GM23338 (cell line): ENCODE results near the gene CRTC1. TPM values are rescaled to one million over a fixed set of nuclear protein-coding genes. Genes with fewer than 3 reads are reported as not detected.

Source experiments
- ATAC-seq: fragments of 200-7000 bp; cut with Tn5 transposase; 3 replicates; pipeline ENCODE4 v1.9.1; 2020
- DNase-seq: peaks from one replicate; pipeline ENCODE4 v3.0.0-alpha.2; 2015; ENCODE audit warnings: low spot score
- H2AFZ ChIP-seq: fragments of 200-600 bp; sonication (generic); 2 replicates; pipeline ENCODE4 v1.8.0; 2016; ENCODE audit warnings: antibody characterized with exemption, mild to moderate bottlenecking, moderate library complexity
- H3F3A ChIP-seq: fragments of 200-600 bp; sonication (generic); replicated peaks from 2 replicates; pipeline ENCODE4 v1.8.0; 2017; ENCODE audit warnings: antibody characterized with exemption, mixed run types, low read depth
- H3K27ac ChIP-seq: fragments of 200-600 bp; sonication (generic); 2 replicates; pipeline ENCODE4 v1.6.1; 2016; ENCODE audit warnings: low read depth
- H3K27me3 ChIP-seq: fragments of 200-600 bp; sonication (generic); 2 replicates; pipeline ENCODE4 v1.8.0; 2016; ENCODE audit warnings: mild to moderate bottlenecking, mixed run types, moderate library complexity; ENCODE audit not compliant: insufficient read depth
- H3K36me3 ChIP-seq: fragments of 200-600 bp; sonication (generic); 2 replicates; pipeline ENCODE4 v1.8.0; 2016; ENCODE audit warnings: mild to moderate bottlenecking; ENCODE audit not compliant: insufficient read depth
- H3K4me1 ChIP-seq: fragments of 200-600 bp; sonication (generic); 2 replicates; pipeline ENCODE4 v1.8.0; 2016; ENCODE audit warnings: mild to moderate bottlenecking, moderate library complexity; ENCODE audit not compliant: insufficient read depth
- H3K4me2 ChIP-seq: fragments of 200-600 bp; sonication (generic); 2 replicates; pipeline ENCODE4 v1.7.1; 2017; ENCODE audit warnings: mixed run types
- H3K4me3 ChIP-seq: fragments of 200-600 bp; sonication (generic); 2 replicates; pipeline ENCODE4 v1.6.1; 2016; ENCODE audit warnings: mixed run types
- H3K79me2 ChIP-seq: fragments of 200-600 bp; sonication (generic); replicated peaks from 2 replicates; pipeline ENCODE4 v1.8.0; 2017; ENCODE audit warnings: mild to moderate bottlenecking; ENCODE audit not compliant: insufficient read depth
- H3K9me2 ChIP-seq: fragments of 200-600 bp; sonication (generic); 2 replicates; pipeline ENCODE4 v1.8.0; 2017; ENCODE audit not compliant: insufficient read depth
- H4K20me1 ChIP-seq: fragments of 200-600 bp; sonication (generic); replicated peaks from 2 replicates; pipeline ENCODE4 v1.8.0; 2017; ENCODE audit warnings: mild to moderate bottlenecking; ENCODE audit not compliant: insufficient read depth
- H3K27ac Mint-ChIP-seq: 2 replicates; pipeline ENCODE4 v1.8.0; 2020; ENCODE audit warnings: inconsistent platforms, mild to moderate bottlenecking, moderate library complexity, mixed read lengths
- H3K27me3 Mint-ChIP-seq: 3 replicates; pipeline ENCODE4 v1.8.0; 2022; ENCODE audit warnings: low read depth, mild to moderate bottlenecking, moderate library complexity, mixed read lengths, inconsistent platforms; ENCODE audit not compliant: insufficient read depth, poor library complexity
- H3K36me3 Mint-ChIP-seq: 3 replicates; pipeline ENCODE4 v1.8.0; 2021; ENCODE audit warnings: low read depth, mild to moderate bottlenecking, inconsistent platforms, moderate library complexity, mixed read lengths
- H3K4me1 Mint-ChIP-seq: 3 replicates; pipeline ENCODE4 v1.8.0; 2020; ENCODE audit warnings: mild to moderate bottlenecking, inconsistent platforms, mixed read lengths
- H3K4me3 Mint-ChIP-seq: 3 replicates; pipeline ENCODE4 v1.8.0; 2021; ENCODE audit warnings: moderate library complexity, mild to moderate bottlenecking, inconsistent platforms, mixed read lengths
- H3K9me3 Mint-ChIP-seq: 3 replicates; pipeline ENCODE4 v1.8.0; 2020; ENCODE audit warnings: moderate library complexity, mild to moderate bottlenecking, inconsistent platforms, mixed read lengths
- CREB1 ChIP-seq: fragments of 250-450 bp; sonication (Bioruptor Pico); IDR thresholded peaks from 2 replicates; pipeline ENCODE4 v1.5.0; 2020; ENCODE audit warnings: low read depth, mild to moderate bottlenecking, moderate library complexity
- EZH2 ChIP-seq: fragments of 200-600 bp; sonication (generic); IDR thresholded peaks from one replicate; pipeline ENCODE4 v1.8.0; 2017; ENCODE audit warnings: antibody characterized with exemption, mild to moderate bottlenecking, low read depth; ENCODE audit not compliant: unreplicated experiment
- EZH2phosphoT487 ChIP-seq: fragments of 200-600 bp; sonication (generic); IDR thresholded peaks from one replicate; pipeline ENCODE4 v1.8.1; 2018; ENCODE audit warnings: antibody characterized with exemption; ENCODE audit not compliant: unreplicated experiment
- JUNB ChIP-seq: IDR thresholded peaks from one replicate; pipeline ENCODE4 v1.6.1; 2016; ENCODE audit warnings: antibody characterized with exemption; ENCODE audit not compliant: unreplicated experiment
- NANOG ChIP-seq: IDR thresholded peaks from 2 replicates; pipeline ENCODE4 v1.6.1; 2016; ENCODE audit warnings: antibody characterized with exemption, borderline replicate concordance
- POLR2AphosphoS5 ChIP-seq: IDR thresholded peaks from 2 replicates; pipeline ENCODE4 v1.6.1; 2016; ENCODE audit warnings: antibody characterized with exemption, low read depth
- STAT1 ChIP-seq: IDR thresholded peaks from one replicate; pipeline ENCODE4 v1.6.1; 2016; ENCODE audit warnings: antibody characterized with exemption; ENCODE audit not compliant: unreplicated experiment
- ZNF114 ChIP-seq: fragments of 250-450 bp; sonication (Bioruptor Pico); IDR thresholded peaks from 2 replicates; pipeline ENCODE4 v1.5.0; 2020; ENCODE audit warnings: mild to moderate bottlenecking, moderate library complexity
- ZNF331 ChIP-seq: fragments of 250-450 bp; sonication (Bioruptor Pico); IDR thresholded peaks from 2 replicates; pipeline ENCODE4 v1.5.0; 2020; ENCODE audit warnings: low read depth, mild to moderate bottlenecking, moderate library complexity
- polyA plus RNA-seq: library from polyadenylated mRNA; unstranded; fragments of >200 nt; fragmentation: Nextera tagmentation; extraction: Ambion mirVana; gene quantifications from 2 replicates; pipeline ENCODE4 v1.2.1, GENCODE V29; 2016
- total RNA-seq: library from RNA; depleted of rRNA; stranded (reverse); fragments of >200 nt; shearing (Covaris generic); gene quantifications from 2 replicates; pipeline ENCODE4 v1.2.3, GENCODE V29; 2014
- TF ChIP-seq, protein P1 (sequence below): IDR thresholded peaks from one replicate; pipeline ENCODE4 v1.6.1; 2018; ENCODE audit warnings: antibody characterized with exemption; ENCODE audit not compliant: unreplicated experiment
- TF ChIP-seq, protein P2 (sequence below): IDR thresholded peaks from 2 replicates; pipeline ENCODE4 v1.6.1; 2016; ENCODE audit warnings: antibody characterized with exemption
- TF ChIP-seq, protein P3 (sequence below), 2 experiments: fragments of 200-600 bp in 1 of 2; sonication (generic) in 1 of 2; conservative IDR thresholded peaks; 2 replicates each; pipeline versions ENCODE4 v1.5.1 to v1.6.1; 2016 to 2017; ENCODE audit warnings: antibody characterized with exemption in 2 of 2, low read depth in 2 of 2, mild to moderate bottlenecking in 2 of 2, moderate library complexity in 1 of 2
- TF ChIP-seq, protein P4 (sequence below): fragments of 250-450 bp; sonication (Bioruptor Pico); IDR thresholded peaks from 2 replicates; pipeline ENCODE4 v1.5.0; 2020; ENCODE audit warnings: mild to moderate bottlenecking, moderate library complexity

CRTC1 gene
- total and polyA plus RNA-seq, 2 experiments from 2014 or later: 5.4 to 8.4 TPM

DNA sequence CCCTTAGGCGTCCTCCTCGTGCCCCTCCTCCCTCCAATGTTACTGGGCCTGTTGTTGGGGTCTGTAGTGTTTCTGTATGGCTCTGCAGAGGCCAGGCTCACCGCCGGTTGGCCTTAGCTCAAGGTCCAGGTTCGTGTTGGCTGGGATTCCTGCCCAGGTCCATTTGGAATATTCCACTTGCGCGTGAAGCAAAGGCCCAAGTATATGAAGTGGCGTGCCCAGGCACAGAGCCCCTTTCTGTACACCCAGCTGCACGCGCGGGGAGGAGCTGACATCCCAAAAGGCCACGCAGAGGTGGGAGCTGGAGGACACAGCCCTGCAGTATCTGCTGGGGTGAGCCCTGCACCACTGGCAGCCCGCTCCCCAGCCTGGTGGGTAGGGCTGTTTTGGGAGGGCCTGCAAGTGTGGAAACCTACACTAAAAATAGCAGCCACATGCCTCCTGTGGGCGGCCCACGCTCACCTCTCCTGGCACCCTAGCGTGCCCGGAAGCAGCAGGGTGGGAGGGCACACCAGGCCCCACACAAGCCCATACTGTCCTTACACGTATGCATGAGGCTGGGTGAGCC lies 30.2 kb downstream of the CRTC1 start:
- ATAC-seq: no peak
- H3K27me3 ChIP-seq: no peaks in the 10 kb centered on the region
- Mint-ChIP-seq H3K27me3 (peaks cover 17% of the 10 kb centered on the region), H3K27ac (no peak overlapping the region; the same call in 1 of the 2 replicates), H3K36me3 (no peaks in the 10 kb centered on the region), H3K4me1 (peaks cover 7% of the 10 kb centered on the region), H3K9me3 (no peaks in the 10 kb centered on the region), H3K4me3 (no peak overlapping the region)
- no peak overlapping the region for H3K27ac ChIP-seq
- H3K36me3 ChIP-seq: no peaks in the 10 kb centered on the region
- H3K79me2 ChIP-seq: 0 out of 2 replicates have a peak, but pooled peaks cover 4% of the 10 kb centered on the region
- H3K4me2 ChIP-seq: no peak overlapping the region
- H3K9me2 ChIP-seq: no peaks in the 10 kb centered on the region
- TF ChIP-seq JUNB (no peak), CREB1 (CRISPR knock-in tag) (no peak), ZNF331 (CRISPR knock-in tag) (no peak), EZH2phosphoT487 (no peak), STAT1 (no peak), POLR2AphosphoS5 (no peak), ZNF114 (CRISPR knock-in tag) (no peak), EZH2 (no peak), NANOG (no peak)
- TF ChIP-seq, protein P1, sequence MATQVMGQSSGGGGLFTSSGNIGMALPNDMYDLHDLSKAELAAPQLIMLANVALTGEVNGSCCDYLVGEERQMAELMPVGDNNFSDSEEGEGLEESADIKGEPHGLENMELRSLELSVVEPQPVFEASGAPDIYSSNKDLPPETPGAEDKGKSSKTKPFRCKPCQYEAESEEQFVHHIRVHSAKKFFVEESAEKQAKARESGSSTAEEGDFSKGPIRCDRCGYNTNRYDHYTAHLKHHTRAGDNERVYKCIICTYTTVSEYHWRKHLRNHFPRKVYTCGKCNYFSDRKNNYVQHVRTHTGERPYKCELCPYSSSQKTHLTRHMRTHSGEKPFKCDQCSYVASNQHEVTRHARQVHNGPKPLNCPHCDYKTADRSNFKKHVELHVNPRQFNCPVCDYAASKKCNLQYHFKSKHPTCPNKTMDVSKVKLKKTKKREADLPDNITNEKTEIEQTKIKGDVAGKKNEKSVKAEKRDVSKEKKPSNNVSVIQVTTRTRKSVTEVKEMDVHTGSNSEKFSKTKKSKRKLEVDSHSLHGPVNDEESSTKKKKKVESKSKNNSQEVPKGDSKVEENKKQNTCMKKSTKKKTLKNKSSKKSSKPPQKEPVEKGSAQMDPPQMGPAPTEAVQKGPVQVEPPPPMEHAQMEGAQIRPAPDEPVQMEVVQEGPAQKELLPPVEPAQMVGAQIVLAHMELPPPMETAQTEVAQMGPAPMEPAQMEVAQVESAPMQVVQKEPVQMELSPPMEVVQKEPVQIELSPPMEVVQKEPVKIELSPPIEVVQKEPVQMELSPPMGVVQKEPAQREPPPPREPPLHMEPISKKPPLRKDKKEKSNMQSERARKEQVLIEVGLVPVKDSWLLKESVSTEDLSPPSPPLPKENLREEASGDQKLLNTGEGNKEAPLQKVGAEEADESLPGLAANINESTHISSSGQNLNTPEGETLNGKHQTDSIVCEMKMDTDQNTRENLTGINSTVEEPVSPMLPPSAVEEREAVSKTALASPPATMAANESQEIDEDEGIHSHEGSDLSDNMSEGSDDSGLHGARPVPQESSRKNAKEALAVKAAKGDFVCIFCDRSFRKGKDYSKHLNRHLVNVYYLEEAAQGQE: no peak
- TF ChIP-seq, protein P2, sequence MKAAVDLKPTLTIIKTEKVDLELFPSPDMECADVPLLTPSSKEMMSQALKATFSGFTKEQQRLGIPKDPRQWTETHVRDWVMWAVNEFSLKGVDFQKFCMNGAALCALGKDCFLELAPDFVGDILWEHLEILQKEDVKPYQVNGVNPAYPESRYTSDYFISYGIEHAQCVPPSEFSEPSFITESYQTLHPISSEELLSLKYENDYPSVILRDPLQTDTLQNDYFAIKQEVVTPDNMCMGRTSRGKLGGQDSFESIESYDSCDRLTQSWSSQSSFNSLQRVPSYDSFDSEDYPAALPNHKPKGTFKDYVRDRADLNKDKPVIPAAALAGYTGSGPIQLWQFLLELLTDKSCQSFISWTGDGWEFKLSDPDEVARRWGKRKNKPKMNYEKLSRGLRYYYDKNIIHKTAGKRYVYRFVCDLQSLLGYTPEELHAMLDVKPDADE: no peak
- TF ChIP-seq, protein P3, sequence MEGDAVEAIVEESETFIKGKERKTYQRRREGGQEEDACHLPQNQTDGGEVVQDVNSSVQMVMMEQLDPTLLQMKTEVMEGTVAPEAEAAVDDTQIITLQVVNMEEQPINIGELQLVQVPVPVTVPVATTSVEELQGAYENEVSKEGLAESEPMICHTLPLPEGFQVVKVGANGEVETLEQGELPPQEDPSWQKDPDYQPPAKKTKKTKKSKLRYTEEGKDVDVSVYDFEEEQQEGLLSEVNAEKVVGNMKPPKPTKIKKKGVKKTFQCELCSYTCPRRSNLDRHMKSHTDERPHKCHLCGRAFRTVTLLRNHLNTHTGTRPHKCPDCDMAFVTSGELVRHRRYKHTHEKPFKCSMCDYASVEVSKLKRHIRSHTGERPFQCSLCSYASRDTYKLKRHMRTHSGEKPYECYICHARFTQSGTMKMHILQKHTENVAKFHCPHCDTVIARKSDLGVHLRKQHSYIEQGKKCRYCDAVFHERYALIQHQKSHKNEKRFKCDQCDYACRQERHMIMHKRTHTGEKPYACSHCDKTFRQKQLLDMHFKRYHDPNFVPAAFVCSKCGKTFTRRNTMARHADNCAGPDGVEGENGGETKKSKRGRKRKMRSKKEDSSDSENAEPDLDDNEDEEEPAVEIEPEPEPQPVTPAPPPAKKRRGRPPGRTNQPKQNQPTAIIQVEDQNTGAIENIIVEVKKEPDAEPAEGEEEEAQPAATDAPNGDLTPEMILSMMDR (conservative IDR thresholded peaks at IDR 0.05; ENCODE audit: low read depth in 2 of 2): no peak
- TF ChIP-seq, protein P4, sequence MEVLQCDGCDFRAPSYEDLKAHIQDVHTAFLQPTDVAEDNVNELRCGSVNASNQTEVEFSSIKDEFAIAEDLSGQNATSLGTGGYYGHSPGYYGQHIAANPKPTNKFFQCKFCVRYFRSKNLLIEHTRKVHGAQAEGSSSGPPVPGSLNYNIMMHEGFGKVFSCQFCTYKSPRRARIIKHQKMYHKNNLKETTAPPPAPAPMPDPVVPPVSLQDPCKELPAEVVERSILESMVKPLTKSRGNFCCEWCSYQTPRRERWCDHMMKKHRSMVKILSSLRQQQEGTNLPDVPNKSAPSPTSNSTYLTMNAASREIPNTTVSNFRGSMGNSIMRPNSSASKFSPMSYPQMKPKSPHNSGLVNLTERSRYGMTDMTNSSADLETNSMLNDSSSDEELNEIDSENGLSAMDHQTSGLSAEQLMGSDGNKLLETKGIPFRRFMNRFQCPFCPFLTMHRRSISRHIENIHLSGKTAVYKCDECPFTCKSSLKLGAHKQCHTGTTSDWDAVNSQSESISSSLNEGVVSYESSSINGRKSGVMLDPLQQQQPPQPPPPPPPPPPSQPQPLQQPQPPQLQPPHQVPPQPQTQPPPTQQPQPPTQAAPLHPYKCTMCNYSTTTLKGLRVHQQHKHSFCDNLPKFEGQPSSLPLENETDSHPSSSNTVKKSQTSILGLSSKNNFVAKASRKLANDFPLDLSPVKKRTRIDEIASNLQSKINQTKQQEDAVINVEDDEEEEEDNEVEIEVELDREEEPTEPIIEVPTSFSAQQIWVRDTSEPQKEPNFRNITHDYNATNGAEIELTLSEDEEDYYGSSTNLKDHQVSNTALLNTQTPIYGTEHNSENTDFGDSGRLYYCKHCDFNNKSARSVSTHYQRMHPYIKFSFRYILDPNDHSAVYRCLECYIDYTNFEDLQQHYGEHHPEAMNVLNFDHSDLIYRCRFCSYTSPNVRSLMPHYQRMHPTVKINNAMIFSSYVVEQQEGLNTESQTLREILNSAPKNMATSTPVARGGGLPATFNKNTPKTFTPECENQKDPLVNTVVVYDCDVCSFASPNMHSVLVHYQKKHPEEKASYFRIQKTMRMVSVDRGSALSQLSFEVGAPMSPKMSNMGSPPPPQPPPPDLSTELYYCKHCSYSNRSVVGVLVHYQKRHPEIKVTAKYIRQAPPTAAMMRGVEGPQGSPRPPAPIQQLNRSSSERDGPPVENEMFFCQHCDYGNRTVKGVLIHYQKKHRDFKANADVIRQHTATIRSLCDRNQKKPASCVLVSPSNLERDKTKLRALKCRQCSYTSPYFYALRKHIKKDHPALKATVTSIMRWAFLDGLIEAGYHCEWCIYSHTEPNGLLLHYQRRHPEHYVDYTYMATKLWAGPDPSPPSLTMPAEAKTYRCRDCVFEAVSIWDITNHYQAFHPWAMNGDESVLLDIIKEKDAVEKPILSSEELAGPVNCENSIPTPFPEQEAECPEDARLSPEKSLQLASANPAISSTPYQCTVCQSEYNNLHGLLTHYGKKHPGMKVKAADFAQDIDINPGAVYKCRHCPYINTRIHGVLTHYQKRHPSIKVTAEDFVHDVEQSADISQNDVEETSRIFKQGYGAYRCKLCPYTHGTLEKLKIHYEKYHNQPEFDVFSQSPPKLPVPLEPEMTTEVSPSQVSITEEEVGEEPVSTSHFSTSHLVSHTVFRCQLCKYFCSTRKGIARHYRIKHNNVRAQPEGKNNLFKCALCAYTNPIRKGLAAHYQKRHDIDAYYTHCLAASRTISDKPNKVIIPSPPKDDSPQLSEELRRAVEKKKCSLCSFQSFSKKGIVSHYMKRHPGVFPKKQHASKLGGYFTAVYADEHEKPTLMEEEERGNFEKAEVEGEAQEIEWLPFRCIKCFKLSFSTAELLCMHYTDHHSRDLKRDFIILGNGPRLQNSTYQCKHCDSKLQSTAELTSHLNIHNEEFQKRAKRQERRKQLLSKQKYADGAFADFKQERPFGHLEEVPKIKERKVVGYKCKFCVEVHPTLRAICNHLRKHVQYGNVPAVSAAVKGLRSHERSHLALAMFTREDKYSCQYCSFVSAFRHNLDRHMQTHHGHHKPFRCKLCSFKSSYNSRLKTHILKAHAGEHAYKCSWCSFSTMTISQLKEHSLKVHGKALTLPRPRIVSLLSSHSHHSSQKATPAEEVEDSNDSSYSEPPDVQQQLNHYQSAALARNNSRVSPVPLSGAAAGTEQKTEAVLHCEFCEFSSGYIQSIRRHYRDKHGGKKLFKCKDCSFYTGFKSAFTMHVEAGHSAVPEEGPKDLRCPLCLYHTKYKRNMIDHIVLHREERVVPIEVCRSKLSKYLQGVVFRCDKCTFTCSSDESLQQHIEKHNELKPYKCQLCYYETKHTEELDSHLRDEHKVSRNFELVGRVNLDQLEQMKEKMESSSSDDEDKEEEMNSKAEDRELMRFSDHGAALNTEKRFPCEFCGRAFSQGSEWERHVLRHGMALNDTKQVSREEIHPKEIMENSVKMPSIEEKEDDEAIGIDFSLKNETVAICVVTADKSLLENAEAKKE (CRISPR knock-in tag): no peak
- H3K4me1 ChIP-seq: no peaks in the 10 kb centered on the region
- H3F3A ChIP-seq: no peaks in the 10 kb centered on the region
- DNase-seq: no peak
- H2AFZ ChIP-seq: no peak overlapping the region
- peaks cover 4% of the 10 kb centered on the region; the same call in 1 of the 2 replicates for H4K20me1 ChIP-seq
- H3K4me3 ChIP-seq: no peak overlapping the region
